Pancreas (tissue), 10 donors: ENCODE data around the gene CALHM2. TPM values are rescaled to one million over a fixed set of nuclear protein-coding genes. Genes with fewer than 3 reads are reported as not detected.

ENCODE experiments used
- ATAC-seq, 4 donors: fragments of 200-7000 bp; cut with Tn5 transposase; one replicate each; pipeline versions ENCODE4 v1.8.0 to v1.9.1; 2020; ENCODE audit warnings: mild to moderate bottlenecking in 4 of 4, moderate library complexity in 4 of 4
- DNase-seq, 6 donors: peaks; one replicate each; pipeline ENCODE4 v3.0.0-alpha.2; 2020
- FAIRE-seq: peaks from 2 replicates; lab custom pipeline; 2012; peaks lifted over from hg19 to GRCh38; lab: Jason Lieb, UNC
- H3K27ac ChIP-seq, 4 donors: fragments of 200-600 bp; sonication (generic); 1 replicate in 3 of 4; 2 replicates in 1 of 4; pipeline versions ENCODE4 v1.5.0 to v1.8.0; 2020
- H3K27me3 ChIP-seq, 4 donors: fragments of 200-600 bp; one replicate each; pipeline ENCODE4 v1.8.0; 2021
- H3K36me3 ChIP-seq, 3 donors: fragments of 200-600 bp; sonication (generic) in 1 of 3; one replicate each; pipeline versions ENCODE4 v1.5.0 to v1.8.0; 2020 to 2021
- H3K4me1 ChIP-seq, 3 donors: fragments of 200-600 bp; one replicate each; pipeline ENCODE4 v1.8.0; 2021
- H3K4me3 ChIP-seq, 4 donors: fragments of 200-600 bp; sonication (generic) in 2 of 4; one replicate each; pipeline versions ENCODE4 v1.5.0 to v1.8.0; 2020 to 2021
- H3K9me3 ChIP-seq, 4 donors: fragments of 200-600 bp; one replicate each; pipeline ENCODE4 v1.8.0; 2021
- WGBS, 2 donors: extraction: QIAGEN DNeasy Blood & Tissue Kit; methylation state at CpG; one replicate each; pipeline ENCODE4 v1.1.7; 2013; 5-methylcytosine and 5-hydroxymethylcytosine counted together
- intact Hi-C, 3 donors: fragments of 100-400 bp; cut with DNase I; formaldehyde crosslinking; loops; one replicate each; pipeline versions ENCODE4 v1.11.1 to v1.14.2; 2022
- polyA plus RNA-seq, 2 donors: library from polyadenylated mRNA; stranded (reverse); fragments of 200-250 nt; gene quantifications; one replicate each; pipeline ENCODE4 v1.2.3, GENCODE V29; 2013
- total RNA-seq, 6 donors: library from RNA; stranded (reverse); fragmentation: NEBNext Ultra II Directional in 4 of 6; extraction: Animal tissue kit (Norgen Biotek cat#: 25700) in 4 of 6; gene quantifications; one replicate each; pipeline versions ENCODE4 v1.2.1 to v1.2.4, GENCODE V29; 2021 to 2023
- TF ChIP-seq, protein P1 (sequence below), 4 donors: fragments of 200-600 bp; sonication (generic) in 3 of 4; IDR thresholded peaks; one replicate each; pipeline versions ENCODE4 v1.5.0 to v1.8.0; 2021; ENCODE audit warnings: antibody characterized with exemption in 4 of 4
- donor health status: healthy with polysubstance abuse.
- donor health status: DM: no; HTN: no; CAD: no; lungs with moderate emphysema.
- donor health status: DM: no; HTN: no; CAD: no.
- donor health status: control.
- donor health status: control.
- donor health status: Bipolar disorder and iron deficiency.
- donor health status: DM: yes; HTN: yes; CAD: no.
- donor health status: DM: no; HTN: no; CAD: no.
- donor health status: DM: no; HTN: no; CAD: no.
- donor health status: DM: yes; HTN: yes; CAD: no.

The CALHM2 gene
- total and polyA plus RNA-seq, 8 donors = 1.1 to 14.0 (median 6.2) TPM

DNA sequence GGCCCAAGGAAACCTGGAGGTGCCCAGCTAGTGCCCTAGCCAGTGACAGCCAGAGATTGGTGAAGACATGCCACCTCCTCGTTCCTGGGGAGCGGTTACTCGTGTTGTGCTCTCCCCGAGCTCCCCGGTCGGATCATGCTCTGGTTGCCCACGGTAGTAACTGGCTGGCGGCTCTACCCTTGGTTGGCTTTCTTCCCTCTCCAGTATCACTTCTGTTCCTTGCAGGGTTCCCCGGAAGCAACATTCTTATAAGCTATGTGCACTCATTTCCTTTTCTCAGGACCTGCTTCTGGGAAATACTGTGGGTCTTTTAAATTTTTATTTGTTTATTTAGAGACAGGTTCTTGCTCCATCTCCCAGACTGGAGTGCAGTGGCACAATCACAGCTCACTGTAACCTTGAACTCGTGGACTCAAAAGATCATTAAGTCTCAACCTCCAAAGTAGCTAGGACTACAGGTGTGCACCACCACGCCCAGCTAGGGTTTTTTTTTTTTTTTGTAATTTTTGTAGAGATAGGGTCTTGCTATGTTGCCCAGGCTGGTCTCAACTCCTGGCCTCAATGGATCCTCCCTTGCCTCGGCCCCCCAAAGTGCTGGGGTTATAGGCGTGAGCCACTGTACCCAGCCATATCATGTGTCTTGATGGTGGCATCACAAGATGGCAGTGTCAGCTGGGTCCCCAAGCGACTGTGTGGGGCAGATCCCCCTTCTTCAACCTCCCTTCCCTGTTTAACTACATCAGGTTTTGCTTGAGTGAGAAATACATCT is 13.4 kb upstream of the CALHM2 start:
- Histone ChIP-seq H3K4me3 (no peak overlapping the region), H3K27ac (no peak overlapping the region), H3K27me3 (no peaks in the 10 kb centered on the region), H3K36me3 (no peaks in the 10 kb centered on the region), H3K4me1 (no peaks in the 10 kb centered on the region), H3K9me3 (no peaks in the 10 kb centered on the region)
- ATAC-seq = peak in 1 of 4 donors; percentile 25
- intact Hi-C loops = no loop called here
- DNase-seq = no peak
- TF ChIP-seq, protein P1, sequence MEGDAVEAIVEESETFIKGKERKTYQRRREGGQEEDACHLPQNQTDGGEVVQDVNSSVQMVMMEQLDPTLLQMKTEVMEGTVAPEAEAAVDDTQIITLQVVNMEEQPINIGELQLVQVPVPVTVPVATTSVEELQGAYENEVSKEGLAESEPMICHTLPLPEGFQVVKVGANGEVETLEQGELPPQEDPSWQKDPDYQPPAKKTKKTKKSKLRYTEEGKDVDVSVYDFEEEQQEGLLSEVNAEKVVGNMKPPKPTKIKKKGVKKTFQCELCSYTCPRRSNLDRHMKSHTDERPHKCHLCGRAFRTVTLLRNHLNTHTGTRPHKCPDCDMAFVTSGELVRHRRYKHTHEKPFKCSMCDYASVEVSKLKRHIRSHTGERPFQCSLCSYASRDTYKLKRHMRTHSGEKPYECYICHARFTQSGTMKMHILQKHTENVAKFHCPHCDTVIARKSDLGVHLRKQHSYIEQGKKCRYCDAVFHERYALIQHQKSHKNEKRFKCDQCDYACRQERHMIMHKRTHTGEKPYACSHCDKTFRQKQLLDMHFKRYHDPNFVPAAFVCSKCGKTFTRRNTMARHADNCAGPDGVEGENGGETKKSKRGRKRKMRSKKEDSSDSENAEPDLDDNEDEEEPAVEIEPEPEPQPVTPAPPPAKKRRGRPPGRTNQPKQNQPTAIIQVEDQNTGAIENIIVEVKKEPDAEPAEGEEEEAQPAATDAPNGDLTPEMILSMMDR (IDR thresholded peaks at IDR 0.05) = no peak
- WGBS, 2 donors = 84 to 86% methylated on average over 14 of the region's 14 CpGs
- no peak for FAIRE-seq

DNA sequence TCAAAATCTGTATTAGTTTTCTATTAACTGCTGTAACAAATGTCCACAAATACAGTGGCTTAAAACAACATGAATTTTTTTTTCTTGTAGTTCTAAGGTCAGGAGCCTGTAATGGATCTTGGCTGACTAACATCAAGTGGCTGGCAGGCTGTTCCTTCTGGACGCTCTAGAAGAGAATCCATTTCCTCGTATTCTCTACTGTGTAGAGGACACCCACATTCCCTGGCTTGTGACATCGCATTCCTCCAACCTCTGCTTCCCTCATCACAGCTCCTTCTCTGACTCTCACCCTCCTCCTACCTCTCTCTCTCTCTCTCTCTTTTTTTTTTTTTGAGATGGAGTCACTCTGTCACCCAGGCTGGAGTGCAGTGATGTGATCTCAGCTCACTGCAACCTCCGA is 11.3 kb upstream of the CALHM2 start:
- intact Hi-C loops = no loop called here

DNA sequence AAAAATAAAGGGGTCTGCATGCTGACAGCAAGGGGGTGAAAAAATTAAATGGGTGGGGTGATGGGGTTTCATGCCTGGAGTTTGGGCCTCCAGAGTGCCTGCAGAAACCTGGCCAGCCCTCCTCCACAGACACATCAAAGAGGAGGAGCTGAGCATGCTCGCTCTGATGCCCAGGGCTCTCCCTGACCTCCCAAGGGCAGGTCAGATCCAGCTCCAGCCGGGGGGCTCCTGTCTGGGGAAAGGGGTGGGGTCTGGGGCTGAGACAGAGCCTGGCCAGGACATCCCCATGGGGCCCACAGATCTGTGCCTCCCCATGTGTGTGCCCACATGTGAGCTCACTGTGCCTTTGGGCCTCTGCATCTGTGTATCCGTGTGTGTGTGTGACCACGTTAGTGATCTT is 7.4 kb upstream of the CALHM2 start:
- no peaks in the 10 kb centered on the region for H3K27me3 ChIP-seq
- TF ChIP-seq, protein P1 (IDR thresholded peaks at IDR 0.05) = no peak
- no peak overlapping the region for H3K4me3 ChIP-seq
- DNase-seq (no peak), ATAC-seq (no peak), FAIRE-seq (no peak)
- no peaks in the 10 kb centered on the region for H3K9me3 ChIP-seq
- H3K27ac ChIP-seq = no peak overlapping the region
- no peaks in the 10 kb centered on the region for H3K4me1 ChIP-seq
- 61 to 62% methylated on average over 4 of the region's 4 CpGs for WGBS, 2 donors
- intact Hi-C loops = no loop called here
- no peaks in the 10 kb centered on the region for H3K36me3 ChIP-seq

More for the DNA sequence above, 11.3 kb upstream of the CALHM2 start:
- no peak overlapping the region for H3K4me3 ChIP-seq
- H3K27me3 ChIP-seq = no peaks in the 10 kb centered on the region
- no peaks in the 10 kb centered on the region for H3K9me3 ChIP-seq
- 76 to 84% methylated on average over 4 of the region's 4 CpGs for WGBS, 2 donors
- H3K27ac ChIP-seq = no peak overlapping the region
- ATAC-seq (no peak), DNase-seq (no peak), FAIRE-seq (no peak)
- H3K36me3 ChIP-seq = no peaks in the 10 kb centered on the region
- no peaks in the 10 kb centered on the region for H3K4me1 ChIP-seq
- TF ChIP-seq, protein P1 (IDR thresholded peaks at IDR 0.05) = no peak

DNA sequence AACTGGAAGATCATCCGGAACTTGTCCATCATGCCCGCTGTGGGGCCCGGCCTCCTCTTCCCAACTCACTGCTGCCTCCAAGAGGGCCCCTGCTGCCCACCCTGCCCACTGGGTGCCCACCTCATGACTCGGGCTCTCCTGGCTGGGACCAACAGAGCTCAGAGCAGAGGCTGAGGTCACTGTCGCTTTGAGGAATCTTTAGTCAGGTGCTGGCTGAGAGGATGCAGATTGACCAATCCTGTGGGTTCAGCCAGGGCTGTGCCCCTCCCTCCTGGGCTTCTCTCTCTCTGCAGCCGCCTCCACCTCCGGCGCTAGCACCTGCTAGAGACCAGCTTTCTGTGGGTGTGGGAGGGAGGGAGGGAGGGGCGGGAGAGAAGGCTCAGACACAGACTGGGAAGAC is 6.5 kb upstream of the CALHM2 start, which contains the start of gene CALHM1:
Gene CALHM1 (minus strand): TSS at position 181 of the 400 bp plus-strand sequence. CDS start 149 bp downstream, at position 32.
- Histone ChIP-seq H3K36me3 (no peaks in the 10 kb centered on the region), H3K27me3 (no peaks in the 10 kb centered on the region), H3K27ac (no peak within 1 kb of the TSS), H3K4me1 (no peaks in the 10 kb centered on the region), H3K9me3 (no peaks in the 10 kb centered on the region), H3K4me3 (no peak within 1 kb of the TSS)
- ATAC-seq (no peak), DNase-seq (no peak), FAIRE-seq (no peak)
- WGBS, 2 donors = 78 to 82% methylated on average over 9 of the region's 9 CpGs
- TF ChIP-seq, protein P1 (IDR thresholded peaks at IDR 0.05) = no peak
- intact Hi-C loops = no loop called here
